HG03159 (cell line): Measurements from ENCODE around the gene MTMR2.
"Not testable (repeated sequence)": the region's sequence is repeated elsewhere in the genome, so short reads cannot be mapped to it uniquely, and the experiment has no call there.

Source experiments
- ATAC-seq: cut with Tn5 transposase; IDR thresholded peaks from one replicate; pipeline ENCODE4 v1.9.1; 2021; ENCODE audit warnings: mild to moderate bottlenecking, moderate library complexity; ENCODE audit not compliant: unreplicated experiment

Gene MTMR2

GRCh38 chr11:95888439-95888838, 35.5 kb downstream of the MTMR2 start:
- no peak for ATAC-seq

DNA sequence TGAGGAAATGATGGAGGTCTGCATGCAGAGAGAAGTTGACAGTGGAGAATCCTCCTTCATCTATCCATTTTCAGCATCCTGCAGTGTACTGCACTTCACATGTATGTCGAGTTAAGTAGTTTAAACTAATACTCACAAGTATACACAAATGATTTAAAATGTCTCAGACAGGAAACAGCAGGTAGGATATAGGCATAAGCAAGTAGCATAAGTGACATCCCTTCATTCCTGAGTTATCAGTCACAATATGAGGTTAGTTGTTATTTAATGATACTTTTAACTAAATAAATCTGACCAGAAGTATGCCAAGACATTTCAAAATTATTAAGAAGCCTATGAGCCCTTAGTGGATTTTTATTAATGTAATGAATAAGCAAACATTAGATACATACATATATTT, 37.4 kb downstream of the MTMR2 start:
- no peak for ATAC-seq

GRCh38 chr11:95884802-95885201, 39.1 kb downstream of the MTMR2 start:
- ATAC-seq, result no peak

- no peak for ATAC-seq
Measured at GRCh38 chr11:95884376-95884775, 39.5 kb downstream of the MTMR2 start.

GRCh38 chr11:95883381-95883780, 40.5 kb downstream of the MTMR2 start:
- no peak for ATAC-seq

DNA sequence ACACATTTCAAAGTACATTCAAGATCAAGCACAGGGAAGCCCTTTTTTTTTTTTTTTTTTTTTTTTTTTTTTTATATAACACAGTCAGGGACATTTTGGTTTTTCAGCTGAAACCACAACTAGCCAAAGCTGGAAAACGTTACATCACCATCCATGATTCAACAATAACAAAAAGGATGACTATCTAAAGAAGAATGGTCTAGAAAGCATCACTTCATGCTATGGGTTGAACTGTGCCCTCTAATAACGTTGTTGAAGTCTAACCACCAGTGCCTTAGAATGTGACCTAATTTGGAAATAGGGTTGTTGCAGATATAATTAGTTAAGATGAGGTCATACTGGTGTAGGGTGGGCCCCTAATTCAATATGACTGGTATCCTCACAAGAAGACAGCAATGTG, 46.6 kb downstream of the MTMR2 start:
- ATAC-seq, result no peak

DNA sequence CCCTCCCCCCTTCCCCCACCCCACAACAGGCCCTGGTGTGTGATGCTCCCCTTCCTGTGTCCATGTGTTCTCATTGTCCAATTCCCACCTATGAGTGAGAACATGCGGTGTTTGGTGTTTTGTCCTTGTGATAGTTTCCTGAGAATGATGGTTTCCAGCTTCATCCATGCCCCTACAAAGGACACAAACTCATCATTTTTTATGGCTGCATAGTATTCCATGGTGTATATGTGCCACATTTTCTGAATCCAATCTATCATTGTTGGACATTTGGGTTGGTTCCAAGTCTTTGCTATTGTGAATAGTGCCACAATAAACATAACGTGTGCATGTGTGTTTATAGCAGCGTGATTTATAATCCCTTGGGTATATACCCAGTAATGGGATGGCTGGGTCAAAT, 53.0 kb downstream of the MTMR2 start:
- not testable (repeated sequence) for ATAC-seq

- no peak for ATAC-seq
Measured at GRCh38 chr11:95867105-95867504, 56.8 kb downstream of the MTMR2 start.

DNA sequence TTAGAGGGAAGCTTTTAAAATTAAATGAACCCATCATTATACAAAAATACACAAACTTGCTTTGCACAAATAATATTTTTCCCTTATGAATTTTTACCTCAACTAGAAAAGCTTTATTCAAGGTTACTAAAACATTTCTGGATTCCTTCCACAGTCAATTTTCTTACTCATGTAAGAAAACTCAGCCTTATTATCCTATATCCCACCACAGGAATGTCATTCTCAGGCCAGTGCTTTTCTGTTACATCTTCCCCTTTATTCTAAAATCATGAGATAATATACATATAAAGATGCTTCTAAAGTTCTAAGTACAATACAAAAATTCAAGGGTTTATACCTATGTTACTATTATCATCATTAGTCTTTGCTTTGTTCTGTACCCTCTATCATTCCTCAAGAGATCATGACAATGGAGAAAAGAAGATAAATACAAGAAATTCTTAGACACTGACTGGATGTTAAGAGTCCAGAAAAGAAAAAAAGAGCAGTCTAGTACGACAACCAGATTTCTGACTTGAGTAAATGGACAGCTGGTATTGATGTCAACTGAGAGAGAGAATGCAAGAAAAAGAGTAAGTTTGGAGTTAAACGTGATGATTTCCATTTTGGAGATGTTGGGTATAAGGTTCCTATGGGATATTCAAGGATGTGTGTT, 60.3 kb downstream of the MTMR2 start:
- ATAC-seq, result no peak

DNA sequence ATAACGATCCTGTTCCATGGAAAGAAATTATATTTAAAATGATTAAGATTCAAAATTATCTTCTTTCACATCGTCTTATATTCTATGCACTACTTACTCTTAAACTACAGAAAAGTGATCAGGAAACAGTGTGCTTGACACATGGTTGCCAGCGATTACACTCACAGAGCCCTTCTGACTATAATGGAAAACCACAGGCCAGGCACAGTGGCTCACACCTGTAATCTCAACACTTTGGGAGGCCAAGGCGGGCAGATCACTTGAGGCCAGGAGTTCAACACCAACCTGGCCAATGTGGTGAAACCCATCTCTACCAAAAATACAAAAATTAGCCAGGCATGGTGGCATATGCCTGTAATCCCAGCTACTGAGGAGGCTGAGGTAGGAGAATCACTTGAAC, 63.9 kb downstream of the MTMR2 start:
- not testable (repeated sequence) for ATAC-seq

DNA sequence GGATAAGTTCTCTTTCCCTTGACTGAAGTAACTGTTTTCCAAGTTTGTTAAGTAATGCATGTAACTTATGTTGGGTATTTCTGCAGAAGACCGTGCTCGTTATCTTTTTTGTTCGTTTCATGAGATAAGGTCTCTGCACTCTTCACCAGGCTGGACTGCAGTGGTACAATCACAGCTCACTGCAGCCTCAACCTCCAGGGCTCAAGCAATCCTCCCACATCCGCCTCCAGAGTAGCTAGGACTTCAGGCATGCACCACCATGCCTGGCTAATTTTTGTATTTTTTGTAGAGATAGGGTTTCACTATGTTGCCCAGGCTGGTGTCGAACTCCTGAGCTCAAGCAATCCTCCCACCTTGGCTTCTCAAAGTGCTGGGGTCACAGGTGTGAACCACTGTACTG, 69.5 kb downstream of the MTMR2 start:
- not testable (repeated sequence) for ATAC-seq

- ATAC-seq, result no peak
Measured at GRCh38 chr11:95853862-95854261, 70.0 kb downstream of the MTMR2 start.

DNA sequence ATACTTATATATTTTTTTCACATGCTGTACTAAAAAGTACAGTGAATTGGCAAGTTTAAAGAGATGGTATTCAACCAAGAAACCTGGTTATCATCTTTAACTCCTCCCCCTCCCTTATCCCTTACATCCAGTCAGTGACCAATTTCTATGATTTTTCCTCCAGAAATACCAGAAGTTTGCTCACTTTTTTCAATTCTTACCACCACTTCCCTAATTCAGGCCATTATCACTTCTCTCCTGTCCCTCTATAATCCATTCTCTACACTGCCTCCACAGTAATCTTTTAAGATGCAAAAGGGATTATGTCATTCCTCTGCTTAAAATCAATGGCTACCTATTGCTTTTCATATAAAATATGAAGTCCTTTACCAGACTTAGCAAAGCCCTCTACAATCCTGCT, 70.8 kb downstream of the MTMR2 start:
- ATAC-seq, result no peak

- no peak for ATAC-seq
Measured at GRCh38 chr11:95850137-95850536, 73.8 kb downstream of the MTMR2 start.

DNA sequence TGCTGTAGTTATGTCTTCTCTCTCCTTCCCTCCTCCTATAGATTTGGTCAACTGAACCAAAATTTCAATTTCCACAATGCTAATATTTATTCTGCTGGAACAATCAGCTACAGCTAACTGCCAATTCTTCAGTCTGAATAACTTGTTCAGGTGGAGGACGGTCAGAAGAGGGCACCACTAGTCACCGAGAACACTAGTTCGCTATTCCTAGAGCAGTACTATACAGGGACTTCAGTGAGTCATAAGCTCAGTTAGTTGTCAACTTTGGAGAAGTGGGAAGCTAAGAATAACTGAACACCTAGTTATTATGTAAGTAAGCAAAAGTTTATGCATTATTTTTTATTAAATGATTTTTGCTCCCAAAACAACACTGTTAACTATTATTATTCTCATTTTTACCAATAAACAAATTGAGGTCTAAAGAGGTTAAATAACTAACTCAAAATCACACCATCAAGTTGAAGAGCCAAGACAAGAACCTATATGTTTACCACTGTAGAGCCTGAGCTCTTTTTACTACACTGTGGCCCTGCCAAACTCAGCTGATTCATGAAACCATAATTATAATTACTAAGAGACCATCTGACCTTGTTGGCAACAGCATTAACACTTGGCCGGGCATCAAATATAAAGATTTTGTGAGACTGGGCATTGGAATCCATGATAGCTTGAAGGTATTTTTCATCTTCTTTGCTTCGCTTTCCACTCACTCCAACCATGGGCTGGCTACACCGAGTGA, 74.7 kb downstream of the MTMR2 start:
- ATAC-seq, result no peak

DNA sequence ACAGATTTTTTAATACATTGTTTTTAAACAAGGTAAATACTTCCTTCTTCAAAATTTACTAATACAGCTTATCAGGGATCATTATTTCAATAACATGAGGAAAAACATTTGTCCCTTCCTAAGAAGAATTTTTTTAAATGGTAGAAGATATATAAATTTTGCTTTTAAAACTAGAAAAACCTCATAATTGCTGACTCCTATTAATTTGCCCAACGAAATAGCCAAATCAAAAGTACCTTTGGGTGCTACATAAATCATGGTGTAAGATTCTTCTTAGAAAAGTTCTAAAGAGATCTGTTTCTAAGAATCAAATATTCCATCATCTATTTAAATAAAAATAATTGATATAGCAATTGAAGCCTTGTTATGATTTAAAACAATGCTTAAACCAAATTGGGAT, 78.7 kb downstream of the MTMR2 start:
- no peak for ATAC-seq

DNA sequence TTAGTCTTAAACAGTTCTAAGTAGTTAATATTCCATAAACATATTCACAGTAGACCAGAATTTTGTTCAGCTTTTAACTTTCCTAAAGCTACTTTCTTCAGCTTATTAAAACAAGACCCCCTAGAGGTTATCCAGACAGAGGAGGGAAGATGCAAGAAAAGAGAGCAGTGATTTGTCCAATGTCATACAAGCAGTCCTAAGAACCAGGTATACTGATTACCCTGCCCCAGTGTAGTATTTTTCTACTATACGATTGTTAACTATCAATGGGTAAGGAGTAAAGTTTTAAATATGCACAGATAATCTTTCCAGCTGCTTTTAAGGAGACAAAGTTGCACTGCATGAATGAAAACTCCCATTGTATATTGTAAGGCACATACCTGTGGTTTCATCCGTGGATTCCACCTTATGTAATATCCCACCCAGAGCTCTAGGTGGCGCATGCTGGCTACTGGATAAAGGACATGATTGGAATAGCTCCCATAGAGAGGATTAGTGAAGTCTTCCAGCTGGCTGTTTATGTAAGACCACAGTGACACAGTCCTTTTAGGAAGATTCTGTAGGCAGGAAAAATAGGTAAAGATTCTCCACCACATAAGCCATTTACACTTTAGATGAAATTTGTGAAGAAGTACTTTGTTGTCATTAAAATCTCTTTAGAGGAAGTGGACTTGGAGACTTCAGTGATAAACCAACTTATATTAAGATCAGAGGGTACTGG, 88.0 kb downstream of the MTMR2 start:
- peak; percentile 90 for ATAC-seq

- no peak for ATAC-seq
Measured at GRCh38 chr11:95835351-95835750, 88.6 kb downstream of the MTMR2 start.

DNA sequence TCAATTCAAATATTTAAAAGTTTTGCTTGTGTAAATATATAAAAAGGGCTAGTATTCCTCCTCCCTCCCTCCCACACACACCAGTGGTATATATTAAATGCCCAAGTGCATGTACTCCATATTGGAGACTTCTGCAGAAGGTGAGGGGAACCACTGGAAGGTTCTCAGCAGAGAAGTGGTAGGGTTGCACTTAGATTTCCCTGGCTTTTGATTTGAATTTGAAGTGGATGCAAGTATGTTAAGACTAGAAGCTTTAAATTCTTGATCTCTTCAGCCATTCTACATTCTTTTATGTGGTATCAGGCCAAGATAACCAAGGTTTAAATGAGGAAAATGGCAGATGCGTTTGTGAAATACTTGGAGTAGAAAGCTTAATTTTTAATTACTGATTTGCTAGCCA, 90.5 kb downstream of the MTMR2 start:
- ATAC-seq, result no peak

DNA sequence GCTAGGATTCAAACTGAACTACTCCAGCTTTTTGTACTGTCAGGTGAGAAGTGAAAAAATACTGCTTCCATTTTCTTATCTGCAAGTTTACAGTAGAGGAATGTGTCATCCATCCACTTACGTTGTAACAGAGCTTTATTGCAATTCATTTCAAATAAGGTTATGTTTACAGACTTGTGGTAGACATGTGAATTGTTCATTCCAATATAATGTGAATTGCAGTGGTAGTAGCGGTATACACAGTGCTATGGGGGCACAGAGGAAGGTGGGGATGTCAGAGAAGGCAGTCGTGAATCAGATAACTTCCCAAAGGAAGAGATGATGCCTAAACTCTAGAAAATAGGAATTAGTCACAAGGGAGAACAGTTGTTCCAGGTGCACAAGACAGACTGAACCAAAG, 91.1 kb downstream of the MTMR2 start:
- ATAC-seq, result no peak

GRCh38 chr11:95831198-95831883, 92.6 kb downstream of the MTMR2 start:
- ATAC-seq, result no peak
